H1 (cell line): ENCODE measurements around the gene COL5A2. TPM values are rescaled to one million over a fixed set of nuclear protein-coding genes. Genes with fewer than 3 reads are reported as not detected.

Source experiments
- CTCF ChIA-PET: fragments of 300-600 bp; sonication (Branson Sonifier 250); formaldehyde crosslinking; loops from one replicate; lab custom pipeline; 2021; ENCODE audit not compliant: partially characterized antibody; lab: Charles Lee
- POLR2A ChIA-PET: fragments of 300-600 bp; sonication (Branson Sonifier 250); formaldehyde crosslinking; loops from one replicate; lab custom pipeline; 2021; ENCODE audit warnings: inconsistent platforms; ENCODE audit not compliant: partially characterized antibody; lab: Charles Lee
- DNase-seq, 2 experiments: peaks; one replicate each; pipeline versions ENCODE4 v3.0.0 to v3.0.0-alpha.2; 2010 to 2022; ENCODE audit warnings: low spot score in 2 of 2, low read depth in 1 of 2, mixed read lengths in 1 of 2
- FAIRE-seq: peaks from 2 replicates; lab custom pipeline; 2011; peaks lifted over from hg19 to GRCh38; lab: Jason Lieb, UNC
- H2AFZ ChIP-seq: 2 replicates; pipeline ENCODE4 v1.8.1; 2012; ENCODE audit warnings: low read length, inconsistent platforms
- H2AK5ac ChIP-seq: 2 replicates; pipeline ENCODE4 v1.6.1; 2013; ENCODE audit warnings: low read depth, low read length
- H2BK120ac ChIP-seq: replicated peaks from 2 replicates; pipeline ENCODE3; 2013; ENCODE audit warnings: low read depth, low read length, inconsistent platforms
- H2BK12ac ChIP-seq: 2 replicates; pipeline ENCODE4 v1.6.1; 2013; ENCODE audit warnings: low read depth, low read length
- H2BK15ac ChIP-seq: 2 replicates; pipeline ENCODE4 v1.6.1; 2013; ENCODE audit warnings: low read length
- H2BK20ac ChIP-seq: 2 replicates; pipeline ENCODE4 v1.6.1; 2013; ENCODE audit warnings: low read length
- H2BK5ac ChIP-seq: 2 replicates; pipeline ENCODE4 v1.6.1; 2013; ENCODE audit warnings: low read depth, low read length
- H3K14ac ChIP-seq: 2 replicates; pipeline ENCODE4 v1.6.1; 2013; ENCODE audit warnings: inconsistent platforms; ENCODE audit not compliant: insufficient read length
- H3K18ac ChIP-seq: 2 replicates; pipeline ENCODE4 v1.6.1; 2013; ENCODE audit warnings: low read length; ENCODE audit errors: extremely low read depth
- H3K23ac ChIP-seq: 2 replicates; pipeline ENCODE4 v1.6.1; 2013; ENCODE audit warnings: inconsistent platforms; ENCODE audit not compliant: insufficient read length
- H3K23me2 ChIP-seq: 2 replicates; pipeline ENCODE4 v1.6.1; 2013; ENCODE audit warnings: low read depth, low read length
- H3K27ac ChIP-seq: 2 replicates; pipeline ENCODE4 v1.6.1; 2011; ENCODE audit warnings: low read depth, low read length, inconsistent platforms
- H3K27me3 ChIP-seq, 4 experiments: replicated peaks in 1 of 4; 1 replicate in 1 of 4; 2 replicates in 3 of 4; pipeline versions ENCODE4 v1.6.1 to v1.8.1; 2011 to 2013; ENCODE audit warnings: low read length in 3 of 4, mild to moderate bottlenecking in 3 of 4, inconsistent platforms in 2 of 4, mixed read lengths in 2 of 4, moderate library complexity in 1 of 4; ENCODE audit not compliant: control insufficient read depth in 3 of 4, insufficient read depth in 3 of 4; ENCODE audit errors: extremely low read depth in 1 of 4
- H3K36me3 ChIP-seq, 4 experiments: 2 replicates each; pipeline versions ENCODE4 v1.6.1 to v1.8.1; 2011 to 2013; ENCODE audit warnings: mild to moderate bottlenecking in 4 of 4, low read length in 3 of 4, moderate library complexity in 2 of 4, control low read depth in 1 of 4, inconsistent platforms in 1 of 4; ENCODE audit not compliant: insufficient read depth in 4 of 4, control insufficient read depth in 2 of 4
- H3K4ac ChIP-seq: replicated peaks from 2 replicates; pipeline ENCODE3; 2013; ENCODE audit warnings: low read length, low read depth, mixed read lengths, inconsistent platforms; ENCODE audit not compliant: insufficient read length
- H3K4me1 ChIP-seq, 4 experiments: replicated peaks in 1 of 4; 1 replicate in 1 of 4; 2 replicates in 3 of 4; pipeline versions ENCODE4 v1.6.1 to v1.8.1; 2011 to 2013; ENCODE audit warnings: low read length in 3 of 4, inconsistent platforms in 2 of 4, mixed read lengths in 1 of 4; ENCODE audit not compliant: insufficient read depth in 4 of 4, control insufficient read depth in 3 of 4
- H3K4me2 ChIP-seq, 2 experiments: 2 replicates each; pipeline versions ENCODE4 v1.6.1 to v1.8.1; 2011 to 2013; ENCODE audit warnings: low read depth in 2 of 2, low read length in 2 of 2, control low read depth in 1 of 2, inconsistent platforms in 1 of 2, mild to moderate bottlenecking in 1 of 2; ENCODE audit not compliant: insufficient read depth in 1 of 2
- H3K4me3 ChIP-seq, 4 experiments: fragments of 200-600, 300-600 bp in 1 of 4; sonication (generic), shearing (Covaris generic), sonication (Bioruptor Twin) in 1 of 4; 2 replicates each; pipeline versions ENCODE4 v1.5.1 to v1.8.1; 2011 to 2016; ENCODE audit warnings: low read length in 4 of 4, low read depth in 3 of 4, control low read depth in 2 of 4, inconsistent platforms in 2 of 4, mild to moderate bottlenecking in 2 of 4, mixed read lengths in 1 of 4, moderate library complexity in 1 of 4; ENCODE audit not compliant: insufficient read depth in 2 of 4; ENCODE audit errors: extremely low read depth in 1 of 4
- H3K56ac ChIP-seq: replicated peaks from 2 replicates; pipeline ENCODE3; 2013; ENCODE audit warnings: low read depth, mild to moderate bottlenecking, mixed read lengths, low read length, inconsistent platforms; ENCODE audit not compliant: insufficient read length
- H3K79me1 ChIP-seq: 2 replicates; pipeline ENCODE4 v1.6.1; 2013; ENCODE audit warnings: low read depth, low read length, control low read depth
- H3K79me2 ChIP-seq, 2 experiments: 2 replicates each; pipeline versions ENCODE4 v1.6.1 to v1.8.1; 2012 to 2013; ENCODE audit warnings: low read length in 2 of 2, mild to moderate bottlenecking in 2 of 2, inconsistent platforms in 1 of 2; ENCODE audit not compliant: insufficient read depth in 2 of 2, control insufficient read depth in 1 of 2
- H3K9ac ChIP-seq, 4 experiments: replicated peaks in 1 of 4; 1 replicate in 1 of 4; 2 replicates in 3 of 4; pipeline versions ENCODE4 v1.6.1 to v1.8.1; 2011 to 2013; ENCODE audit warnings: low read depth in 3 of 4, low read length in 3 of 4, control low read depth in 2 of 4, mild to moderate bottlenecking in 2 of 4, moderate library complexity in 2 of 4, inconsistent platforms in 1 of 4; ENCODE audit errors: extremely low read depth in 1 of 4
- H3K9me3 ChIP-seq, 2 experiments: 2 replicates each; pipeline versions ENCODE4 v1.6.1 to v1.8.1; 2012 to 2013; ENCODE audit warnings: mild to moderate bottlenecking in 2 of 2, moderate library complexity in 2 of 2, control low read depth in 1 of 2, inconsistent platforms in 1 of 2, low read depth in 1 of 2, low read length in 1 of 2, mixed read lengths in 1 of 2; ENCODE audit not compliant: insufficient read depth in 2 of 2
- H4K20me1 ChIP-seq, 2 experiments: replicated peaks in 1 of 2; 2 replicates each; pipeline versions ENCODE3 to v1.8.1; 2011 to 2013; ENCODE audit warnings: inconsistent platforms in 2 of 2, low read length in 2 of 2, mild to moderate bottlenecking in 1 of 2; ENCODE audit not compliant: insufficient read depth in 2 of 2, control insufficient read depth in 1 of 2
- H4K5ac ChIP-seq: 2 replicates; pipeline ENCODE4 v1.6.1; 2013; ENCODE audit warnings: low read length, low read depth, mixed read lengths, inconsistent platforms; ENCODE audit not compliant: insufficient read length
- H4K8ac ChIP-seq: 2 replicates; pipeline ENCODE4 v1.8.0; 2013; ENCODE audit warnings: mild to moderate bottlenecking, moderate library complexity, low read length, inconsistent platforms; ENCODE audit not compliant: insufficient read depth; ENCODE audit errors: extremely low read depth
- H4K91ac ChIP-seq: replicated peaks from 2 replicates; pipeline ENCODE3; 2013; ENCODE audit warnings: low read length, mixed read lengths, inconsistent platforms; ENCODE audit not compliant: insufficient read length
- ASH2L ChIP-seq: fragments of 200-600, 300-600 bp; sonication (generic); IDR thresholded peaks from one replicate; pipeline ENCODE4 v1.7.1; 2017; ENCODE audit warnings: low read length
- BRCA1 ChIP-seq: IDR thresholded peaks from 2 replicates; pipeline ENCODE4 v1.6.1; 2012; ENCODE audit warnings: low read depth, low read length, improper control_type of control experiment
- CBX5 ChIP-seq: fragments of 300-800, 300-1000 bp; sonication (generic); IDR thresholded peaks from 2 replicates; pipeline ENCODE4 v1.7.1; 2016; ENCODE audit warnings: antibody characterized with exemption, low read length, low read depth
- CBX8 ChIP-seq: fragments of 300-800, 300-1000 bp; sonication (generic); IDR thresholded peaks from 2 replicates; pipeline ENCODE4 v1.7.1; 2016; ENCODE audit warnings: low read depth, low read length, borderline replicate concordance
- CEBPB ChIP-seq: IDR thresholded peaks from 2 replicates; pipeline ENCODE4 v1.6.1; 2012; ENCODE audit warnings: low read depth, low read length
- EP300 ChIP-seq, 2 experiments: IDR thresholded peaks; 1 replicate in 1 of 2; 2 replicates in 1 of 2; pipeline ENCODE4 v1.6.1; 2011 to 2012; ENCODE audit warnings: low read depth in 2 of 2, low read length in 2 of 2, mild to moderate bottlenecking in 2 of 2, borderline replicate concordance in 1 of 2, inconsistent platforms in 1 of 2, moderate library complexity in 1 of 2
- GTF2F1 ChIP-seq: IDR thresholded peaks from 2 replicates; pipeline ENCODE4 v1.6.1; 2012; ENCODE audit warnings: low read depth, low read length, improper control_type of control experiment, borderline replicate concordance
- HDAC6 ChIP-seq: IDR thresholded peaks from one replicate; pipeline ENCODE4 v1.7.1; 2012; ENCODE audit warnings: low read depth, mild to moderate bottlenecking, inconsistent platforms, low read length, moderate library complexity
- JUN ChIP-seq: IDR thresholded peaks from 2 replicates; pipeline ENCODE4 v1.6.1; 2011; ENCODE audit warnings: low read depth, mild to moderate bottlenecking, improper control_type of control experiment, low read length
- KDM1A ChIP-seq: fragments of 200-600, 300-600 bp; sonication (generic); IDR thresholded peaks from 2 replicates; pipeline ENCODE4 v1.7.1; 2016; ENCODE audit warnings: mild to moderate bottlenecking, low read length, borderline replicate concordance
- MAX ChIP-seq: IDR thresholded peaks from 2 replicates; pipeline ENCODE4 v1.6.1; 2012; ENCODE audit warnings: inconsistent platforms
- POLR2AphosphoS5 ChIP-seq: IDR thresholded peaks from 2 replicates; pipeline ENCODE4 v1.6.1; 2011; ENCODE audit warnings: low read depth, low read length
- SIRT6 ChIP-seq: IDR thresholded peaks from one replicate; pipeline ENCODE4 v1.7.1; 2012; ENCODE audit warnings: low read length, inconsistent platforms
- SIX5 ChIP-seq: IDR thresholded peaks from 2 replicates; pipeline ENCODE4 v1.6.1; 2011; ENCODE audit warnings: mild to moderate bottlenecking, low read depth, low read length
- WGBS, 2 experiments: shearing (Covaris generic) in 1 of 2; methylation state at CpG; one replicate each; pipeline versions ENCODE4 v1.1.6 to v1.1.7; 2013 to 2015; ENCODE audit warnings: low lambda C conversion rate in 2 of 2, mixed read lengths in 2 of 2, inconsistent platforms in 1 of 2, low coverage in 1 of 2, missing lambda C conversion rate in 1 of 2; ENCODE audit not compliant: insufficient replicate concordance in 2 of 2, insufficient coverage in 1 of 2, insufficient read length in 1 of 2; ENCODE audit errors: extremely low coverage in 1 of 2, missing lambda C conversion rate in 1 of 2; 5-methylcytosine and 5-hydroxymethylcytosine counted together
- polyA plus RNA-seq, 7 experiments: library from polyadenylated mRNA; depleted of rRNA in 3 of 7; stranded (reverse) in 5 of 7; unstranded in 2 of 7; fragments of >200 nt in 5 of 7; fragments of 200-250 nt in 2 of 7; gene quantifications; 1 replicate in 5 of 7; 2 replicates in 1 of 7; 4 replicates in 1 of 7; pipeline versions ENCODE4 v1.2.1 to v1.2.3, GENCODE V29; 2011 to 2013; ENCODE audit warnings: missing spikeins in 2 of 7, mixed read lengths in 2 of 7
- total RNA-seq: library from RNA; stranded (reverse); fragmentation: NEBNext Ultra II Directional; extraction: Animal tissue kit (Norgen Biotek cat#: 25700); gene quantifications from 2 replicates; pipeline ENCODE4 v1.2.1, GENCODE V29; 2021
- TF ChIP-seq, protein P1 (sequence below): IDR thresholded peaks from 2 replicates; pipeline ENCODE4 v1.6.1; 2012; ENCODE audit warnings: inconsistent platforms

The COL5A2 gene
- total and polyA plus RNA-seq, 2 of the 8 experiments (the other 6 are each of a cell fraction or from before 2014, with no cell fraction given), result 4.7 to 24.2 TPM

GRCh38 chr2:189190685-189191084 is 11.1 kb upstream of the COL5A2 start:
- CTCF ChIA-PET, result interaction anchor here (1.3 to 2.0 kb wide), 3 partner anchors 11 to 219 kb away, joined by 3 to 8 read pairs (median 7); partner anchors contain the start of gene COL5A2
- no peak for FAIRE-seq
- TF ChIP-seq BRCA1 (no peak), CBX8 (no peak), CBX5 (no peak), SIRT6 (no peak), GTF2F1 (no peak), JUN (no peak), SIX5 (no peak), CEBPB (no peak), MAX (no peak), KDM1A (no peak), HDAC6 (no peak), EP300 (IDR thresholded peaks at IDR 0.05; ENCODE audit: borderline replicate concordance in 1 of 2, low read depth in 2 of 2, low read length in 2 of 2) (no peak), ASH2L (no peak), POLR2AphosphoS5 (no peak)
- TF ChIP-seq, protein P1, sequence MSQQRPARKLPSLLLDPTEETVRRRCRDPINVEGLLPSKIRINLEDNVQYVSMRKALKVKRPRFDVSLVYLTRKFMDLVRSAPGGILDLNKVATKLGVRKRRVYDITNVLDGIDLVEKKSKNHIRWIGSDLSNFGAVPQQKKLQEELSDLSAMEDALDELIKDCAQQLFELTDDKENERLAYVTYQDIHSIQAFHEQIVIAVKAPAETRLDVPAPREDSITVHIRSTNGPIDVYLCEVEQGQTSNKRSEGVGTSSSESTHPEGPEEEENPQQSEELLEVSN, result no peak

More at GRCh38 chr2:189190685-189191084, 11.1 kb upstream of the COL5A2 start:
- no peak overlapping the region for H3K14ac ChIP-seq
- no peak overlapping the region for H2BK12ac ChIP-seq
- DNase-seq, result no peak
- H3K23ac ChIP-seq, result no peak overlapping the region
- H4K8ac ChIP-seq, result no peak overlapping the region
- H3K27me3 ChIP-seq, result no peaks in the 10 kb centered on the region
- no peak overlapping the region for H2BK15ac ChIP-seq
- no peak overlapping the region for H3K4me3 ChIP-seq
- no peaks in the 10 kb centered on the region for H4K20me1 ChIP-seq
- H3K27ac ChIP-seq, result no peak overlapping the region
- POLR2A ChIA-PET, result no interaction called here
- no peak overlapping the region for H3K9ac ChIP-seq
- H2BK20ac ChIP-seq, result no peak overlapping the region
- H3K79me1 ChIP-seq, result no peaks in the 10 kb centered on the region
- H3K4ac ChIP-seq, result no peak overlapping the region
- H3K36me3 ChIP-seq, result no peaks in the 10 kb centered on the region
- 96% methylated on average over 3 of the region's 3 CpGs; no CpG with 5 or more reads in 1 of the 2 experiments for WGBS, 2 experiments
- H3K79me2 ChIP-seq, result no peaks in the 10 kb centered on the region
- no peaks in the 10 kb centered on the region for H3K9me3 ChIP-seq
- H4K5ac ChIP-seq, result no peak overlapping the region
- no peak overlapping the region for H3K56ac ChIP-seq
- no peak overlapping the region for H2AFZ ChIP-seq
- H2AK5ac ChIP-seq, result no peak overlapping the region
- no peak overlapping the region for H3K18ac ChIP-seq
- no peak overlapping the region for H2BK120ac ChIP-seq
- H3K4me1 ChIP-seq, result no peaks in the 10 kb centered on the region; a peak in 1 of 7 replicates
- H3K23me2 ChIP-seq, result no peaks in the 10 kb centered on the region
- H4K91ac ChIP-seq, result no peak overlapping the region
- no peak overlapping the region for H3K4me2 ChIP-seq
- H2BK5ac ChIP-seq, result no peak overlapping the region
